ENCODE data around the gene PHACTR3.

PHACTR3 gene

DNA sequence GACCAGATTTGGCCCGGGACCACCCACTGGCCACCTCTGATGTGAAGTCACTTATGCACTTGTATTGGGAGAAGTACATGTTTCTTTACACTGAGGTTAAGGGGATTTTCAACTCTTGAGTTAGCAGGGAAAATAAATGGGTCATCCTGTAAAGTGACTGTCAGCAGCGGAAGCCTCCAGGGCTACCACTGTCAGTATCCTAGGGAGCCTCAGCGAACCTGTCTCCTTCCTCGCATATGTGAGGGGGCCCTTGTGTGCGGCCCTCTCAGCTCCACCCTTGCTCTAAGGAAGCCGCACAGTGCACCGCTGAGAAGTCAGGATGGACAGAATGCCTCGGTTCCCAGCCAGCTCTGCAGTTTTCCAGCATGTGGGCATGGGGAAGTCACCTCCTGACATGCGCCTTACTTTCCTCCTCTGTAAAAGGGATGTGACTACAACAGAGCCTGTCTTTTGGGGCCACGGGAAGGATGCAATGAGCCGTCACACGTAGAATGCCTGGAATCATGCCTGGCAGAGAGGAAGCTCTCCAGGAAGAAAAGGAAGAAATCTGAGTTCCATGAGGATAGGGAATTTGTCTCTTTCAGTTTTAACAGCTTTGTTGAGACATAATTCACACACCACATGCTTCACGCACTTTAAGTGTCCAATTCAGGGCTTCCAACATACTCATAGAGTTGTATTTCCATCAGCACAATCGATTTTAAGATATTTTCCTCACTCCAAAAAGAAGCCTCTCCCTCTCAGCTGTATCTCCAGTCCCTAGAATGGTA lies 213.7 kb downstream of the PHACTR3 start:
- no peak for DNase-seq (ENCODE audit: low read depth)
- TF ChIP-seq, protein P1, sequence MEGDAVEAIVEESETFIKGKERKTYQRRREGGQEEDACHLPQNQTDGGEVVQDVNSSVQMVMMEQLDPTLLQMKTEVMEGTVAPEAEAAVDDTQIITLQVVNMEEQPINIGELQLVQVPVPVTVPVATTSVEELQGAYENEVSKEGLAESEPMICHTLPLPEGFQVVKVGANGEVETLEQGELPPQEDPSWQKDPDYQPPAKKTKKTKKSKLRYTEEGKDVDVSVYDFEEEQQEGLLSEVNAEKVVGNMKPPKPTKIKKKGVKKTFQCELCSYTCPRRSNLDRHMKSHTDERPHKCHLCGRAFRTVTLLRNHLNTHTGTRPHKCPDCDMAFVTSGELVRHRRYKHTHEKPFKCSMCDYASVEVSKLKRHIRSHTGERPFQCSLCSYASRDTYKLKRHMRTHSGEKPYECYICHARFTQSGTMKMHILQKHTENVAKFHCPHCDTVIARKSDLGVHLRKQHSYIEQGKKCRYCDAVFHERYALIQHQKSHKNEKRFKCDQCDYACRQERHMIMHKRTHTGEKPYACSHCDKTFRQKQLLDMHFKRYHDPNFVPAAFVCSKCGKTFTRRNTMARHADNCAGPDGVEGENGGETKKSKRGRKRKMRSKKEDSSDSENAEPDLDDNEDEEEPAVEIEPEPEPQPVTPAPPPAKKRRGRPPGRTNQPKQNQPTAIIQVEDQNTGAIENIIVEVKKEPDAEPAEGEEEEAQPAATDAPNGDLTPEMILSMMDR (conservative IDR thresholded peaks at IDR 0.05; ENCODE audit: low read depth, low read length), result no peak
- H3K4me3 ChIP-seq (ENCODE audit: low read depth, low read length), result no peak overlapping the region

DNA sequence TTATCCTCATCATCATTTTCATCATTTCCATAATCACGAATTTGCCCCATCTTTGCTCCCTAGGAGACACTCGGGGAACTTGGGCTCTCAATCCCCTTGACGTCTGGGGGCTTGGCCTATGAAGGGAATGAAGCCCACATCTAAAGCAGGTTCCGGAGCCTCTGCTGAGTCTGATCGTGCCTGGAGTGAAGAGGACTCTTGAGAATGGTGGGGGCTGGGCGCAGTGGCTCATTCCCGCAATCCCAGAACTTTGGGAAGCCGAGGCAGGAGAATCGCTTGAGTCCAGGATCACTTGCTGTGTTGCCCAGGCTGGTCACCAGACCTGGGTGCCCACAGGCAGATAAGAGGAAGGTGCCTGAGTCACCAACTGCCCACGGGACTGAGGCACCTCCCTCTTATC lies 214.6 kb downstream of the PHACTR3 start:
- H3K4me3 ChIP-seq (ENCODE audit: low read depth, low read length), result no peak overlapping the region
- DNase-seq (ENCODE audit: low read depth), result no peak
- TF ChIP-seq, protein P1 (conservative IDR thresholded peaks at IDR 0.05; ENCODE audit: low read depth, low read length), result no peak

DNA sequence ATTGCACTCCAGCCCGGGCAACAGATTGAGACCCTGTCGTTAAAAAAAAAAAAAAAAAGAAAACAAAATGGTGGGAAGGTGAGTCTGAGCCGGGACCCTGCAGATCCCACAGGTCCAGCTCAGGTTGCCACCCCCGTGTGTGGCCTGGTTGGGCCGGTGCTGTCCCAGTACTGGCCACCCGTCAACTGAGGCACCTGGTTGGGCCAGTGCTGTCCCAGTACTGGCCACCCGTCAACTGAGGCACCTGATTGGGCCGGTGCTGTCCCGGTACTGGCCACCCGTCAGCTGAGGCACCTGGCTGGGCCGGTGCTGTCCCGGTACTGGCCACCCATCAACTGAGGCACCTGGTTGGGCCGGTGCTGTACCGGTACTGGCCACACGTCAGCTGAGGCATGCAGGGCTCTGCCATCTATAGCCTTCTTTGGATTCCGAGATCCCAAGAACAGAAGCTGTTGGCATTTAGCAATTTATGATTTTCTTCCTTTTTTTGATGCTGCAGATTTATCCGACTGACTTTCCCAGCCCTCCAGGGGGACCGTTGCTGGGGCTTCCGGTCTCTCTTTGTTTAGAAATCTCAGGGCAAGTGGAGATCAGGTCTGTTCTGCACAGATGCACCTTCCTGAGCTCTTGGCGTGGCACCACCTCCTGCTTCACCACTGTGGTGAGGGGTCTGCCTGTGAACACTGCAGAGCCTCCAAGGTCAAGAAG lies 215.3 kb downstream of the PHACTR3 start:
- TF ChIP-seq, protein P1 (conservative IDR thresholded peaks at IDR 0.05; ENCODE audit: low read depth, low read length), result no peak
- H3K4me3 ChIP-seq (ENCODE audit: low read depth, low read length), result no peak overlapping the region

DNA sequence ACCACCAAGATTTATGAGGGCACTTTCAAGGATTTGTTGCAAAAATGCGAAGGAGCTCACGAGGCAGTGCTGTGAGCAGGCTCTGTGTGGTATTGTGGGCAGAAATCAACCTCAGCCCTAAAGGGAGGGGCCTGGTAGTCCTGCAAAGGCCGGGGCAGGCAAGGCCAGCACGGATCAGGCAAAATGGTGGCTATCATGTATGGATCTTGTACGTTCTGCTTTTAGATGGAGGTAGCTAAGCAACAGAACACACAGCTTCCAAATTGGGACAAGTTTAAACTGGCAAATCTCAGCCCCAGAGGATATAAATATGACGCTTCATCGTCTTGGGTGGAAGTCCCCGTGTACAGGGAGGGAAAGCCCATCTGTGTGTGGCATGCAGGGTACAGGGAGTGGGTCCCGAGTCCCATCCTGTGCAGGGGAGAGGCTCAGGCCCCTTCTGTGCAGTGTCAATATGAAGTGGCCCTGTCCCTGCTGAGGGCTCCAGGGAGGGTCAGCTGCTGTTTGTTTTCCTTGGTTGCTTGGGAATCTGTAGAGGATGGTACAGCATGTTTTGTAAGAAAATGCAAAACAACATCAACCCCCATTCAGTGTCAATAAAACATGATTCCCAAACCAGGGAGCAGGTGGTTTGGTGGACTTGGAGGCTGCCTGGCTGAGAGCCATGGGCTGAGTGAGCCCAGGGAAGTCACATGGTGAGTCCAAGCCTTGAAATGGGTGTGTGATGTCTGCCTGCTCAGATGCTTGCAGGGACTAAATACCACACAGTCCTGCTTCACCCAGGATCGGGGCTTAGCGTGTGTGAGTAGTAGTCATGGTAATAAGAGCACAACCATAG lies 216.1 kb downstream of the PHACTR3 start:
- H3K4me3 ChIP-seq (ENCODE audit: low read depth, low read length), result no peak overlapping the region
- DNase-seq (ENCODE audit: low read depth), result no peak
- TF ChIP-seq, protein P1 (conservative IDR thresholded peaks at IDR 0.05; ENCODE audit: low read depth, low read length), result no peak

More for the DNA sequence above, 215.3 kb downstream of the PHACTR3 start:
- DNase-seq (ENCODE audit: low read depth), result no peak

DNA sequence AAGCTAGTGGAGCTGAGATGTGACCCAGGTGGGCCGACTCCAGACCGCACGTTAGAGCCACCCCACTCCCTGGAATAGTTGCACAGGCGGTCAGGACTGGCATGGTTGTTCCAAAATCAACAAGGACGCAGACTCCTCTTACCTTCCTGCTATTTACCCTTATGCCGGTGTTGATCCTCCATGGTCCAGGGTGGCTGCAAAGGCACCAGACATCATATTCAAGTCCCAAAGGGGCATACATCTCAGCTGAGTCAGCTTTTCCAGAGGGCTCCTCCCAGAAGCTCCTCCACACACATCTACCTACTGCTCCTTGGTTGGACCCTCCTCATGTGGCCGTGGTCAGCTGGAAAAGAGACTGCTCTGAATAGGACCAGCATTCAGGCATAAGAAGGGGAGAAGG lies 216.9 kb downstream of the PHACTR3 start:
- no peak overlapping the region for H3K4me3 ChIP-seq (ENCODE audit: low read depth, low read length)
- TF ChIP-seq, protein P1 (conservative IDR thresholded peaks at IDR 0.05; ENCODE audit: low read depth, low read length), result no peak
- DNase-seq (ENCODE audit: low read depth), result no peak

DNA sequence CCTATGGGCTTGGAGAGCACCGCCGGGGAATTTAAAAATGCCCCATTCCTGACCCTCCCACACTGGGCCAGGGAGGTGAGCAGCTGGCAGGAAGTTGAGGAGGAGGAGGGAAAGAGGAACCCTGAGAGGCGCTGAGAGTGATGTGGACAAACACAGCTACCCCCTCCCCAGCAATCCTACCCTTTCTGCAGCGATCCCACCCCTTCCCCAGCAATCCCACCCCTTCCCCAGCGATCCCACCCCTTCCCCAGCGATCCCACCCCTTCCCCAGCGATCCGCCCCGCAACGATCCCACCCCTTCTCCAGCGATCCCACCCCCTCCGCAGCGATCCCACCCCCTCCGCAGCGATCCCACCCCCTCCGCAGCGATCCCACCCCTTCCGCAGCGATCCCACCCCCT lies 217.4 kb downstream of the PHACTR3 start:
- TF ChIP-seq, protein P1 (conservative IDR thresholded peaks at IDR 0.05; ENCODE audit: low read depth, low read length), result no peak
- no peak for DNase-seq (ENCODE audit: low read depth)
- no peak overlapping the region for H3K4me3 ChIP-seq (ENCODE audit: low read depth, low read length)

Measured in choroid plexus epithelial cell (primary cell).